Lower lobe of right lung (tissue), 2 donors: ENCODE data around the gene CACNB2. TPM values are rescaled to one million over a fixed set of nuclear protein-coding genes. Genes with fewer than 3 reads are reported as not detected.

Source experiments
- ATAC-seq, 2 donors: fragments of 200-7000 bp; cut with Tn5 transposase; one replicate each; pipeline ENCODE4 v1.9.1; 2020 to 2022; ENCODE audit warnings: mild to moderate bottlenecking in 2 of 2, moderate library complexity in 2 of 2
- DNase-seq: peaks from one replicate; pipeline ENCODE4 v3.0.0-alpha.2; 2020
- H3K27ac ChIP-seq: fragments of 200-600 bp; one replicate; pipeline ENCODE4 v1.8.0; 2022
- H3K27me3 ChIP-seq: fragments of 200-600 bp; one replicate; pipeline ENCODE4 v1.8.0; 2022; ENCODE audit warnings: low read depth
- H3K36me3 ChIP-seq: fragments of 200-600 bp; one replicate; pipeline ENCODE4 v1.8.0; 2022; ENCODE audit warnings: mild to moderate bottlenecking
- H3K4me1 ChIP-seq: fragments of 200-600 bp; one replicate; pipeline ENCODE4 v1.8.0; 2022
- H3K4me3 ChIP-seq: fragments of 200-600 bp; one replicate; pipeline ENCODE4 v1.8.0; 2022; ENCODE audit warnings: mild to moderate bottlenecking
- H3K9me3 ChIP-seq: fragments of 200-600 bp; one replicate; pipeline ENCODE4 v1.8.0; 2022
- CTCF ChIP-seq: fragments of 200-600 bp; IDR thresholded peaks from one replicate; pipeline ENCODE4 v1.8.0; 2022; ENCODE audit warnings: antibody characterized with exemption, mild to moderate bottlenecking
- intact Hi-C: fragments of 100-400 bp; cut with DNase I; formaldehyde crosslinking; loops from one replicate; pipeline ENCODE4 v1.11.0; 2022
- total RNA-seq: library from RNA; stranded (reverse); fragmentation: NEBNext Ultra II Directional; extraction: Animal tissue kit (Norgen Biotek cat#: 25700); gene quantifications from one replicate; pipeline ENCODE4 v1.2.1, GENCODE V29; 2021
- donor health status: DM: no; HTN: yes; CAD: no; lungs with severe emphysema.

The CACNB2 gene
- total RNA-seq, 1 donor from 2014 or later = 1.4 TPM

- DNase-seq (no peak), ATAC-seq (no peak)
- Histone ChIP-seq H3K4me3 (no peak overlapping the region), H3K27ac (no peak overlapping the region), H3K27me3 (no peaks in the 10 kb centered on the region), H3K9me3 (no peaks in the 10 kb centered on the region), H3K4me1 (no peaks in the 10 kb centered on the region), H3K36me3 (no peaks in the 10 kb centered on the region)
- intact Hi-C loops = no loop called here
- no peak for TF ChIP-seq CTCF
Observed at GRCh38 chr10:18313626-18314025, 173.4 kb downstream of the CACNB2 start.

- H3K4me3 ChIP-seq = no peak overlapping the region
- no peak overlapping the region for H3K27ac ChIP-seq
- H3K27me3 ChIP-seq = no peaks in the 10 kb centered on the region
- no peaks in the 10 kb centered on the region for H3K9me3 ChIP-seq
- DNase-seq (no peak), ATAC-seq (no peak)
- H3K36me3 ChIP-seq = no peaks in the 10 kb centered on the region
- no peak for TF ChIP-seq CTCF
- intact Hi-C loops = no loop called here
- H3K4me1 ChIP-seq = no peaks in the 10 kb centered on the region
Observed at GRCh38 chr10:18319628-18320027, 179.4 kb downstream of the CACNB2 start.

GRCh38 chr10:18321371-18321770 is 181.1 kb downstream of the CACNB2 start:
- H3K9me3 ChIP-seq = no peaks in the 10 kb centered on the region
- no peak for ATAC-seq
- no peaks in the 10 kb centered on the region for H3K36me3 ChIP-seq

GRCh38 chr10:18323916-18324315 is 183.7 kb downstream of the CACNB2 start:
- intact Hi-C loops = no loop called here
- TF ChIP-seq CTCF = no peak
- H3K4me3 ChIP-seq = no peak overlapping the region
- no peak for DNase-seq
- no peaks in the 10 kb centered on the region for H3K4me1 ChIP-seq
- no peaks in the 10 kb centered on the region for H3K9me3 ChIP-seq
- H3K36me3 ChIP-seq = no peaks in the 10 kb centered on the region
- no peaks in the 10 kb centered on the region for H3K27me3 ChIP-seq
- no peak overlapping the region for H3K27ac ChIP-seq
- no peak for ATAC-seq

More at GRCh38 chr10:18321371-18321770, 181.1 kb downstream of the CACNB2 start:
- no peaks in the 10 kb centered on the region for H3K27me3 ChIP-seq
- no peak for TF ChIP-seq CTCF
- intact Hi-C loops = no loop called here
- no peaks in the 10 kb centered on the region for H3K4me1 ChIP-seq
- DNase-seq = no peak
- no peak overlapping the region for H3K27ac ChIP-seq
- no peak overlapping the region for H3K4me3 ChIP-seq

GRCh38 chr10:18325410-18325809 is 185.2 kb downstream of the CACNB2 start:
- ATAC-seq = no peak
- no peak for TF ChIP-seq CTCF
- no peak overlapping the region for H3K4me3 ChIP-seq
- H3K27ac ChIP-seq = no peak overlapping the region
- intact Hi-C loops = no loop called here
- H3K4me1 ChIP-seq = no peaks in the 10 kb centered on the region
- H3K9me3 ChIP-seq = no peaks in the 10 kb centered on the region
- H3K27me3 ChIP-seq = no peaks in the 10 kb centered on the region
- no peak for DNase-seq
- H3K36me3 ChIP-seq = no peaks in the 10 kb centered on the region
